ENCODE data around the gene ZNF552.

- TF ChIP-seq CTCF (conservative IDR thresholded peaks at IDR 0.05; ENCODE audit: low read depth, low read length) (no peak), EZH2 (IDR thresholded peaks at IDR 0.05; ENCODE audit: low read length, unreplicated experiment) (no peak), EZH2phosphoT487 (IDR thresholded peaks at IDR 0.05; ENCODE audit: borderline replicate concordance, low read length) (no peak)
These were observed 10.8 kb upstream of the ZNF552 start for GRCh38 chr19:57825511-57825910.

All from PC-3 (cell line).